GM10266 (cell line): ENCODE results near the gene KATNB1.

Experiments
- DNase-seq: peaks from one replicate; pipeline ENCODE4 v3.0.0; 2012; ENCODE audit errors: extremely low spot score
- CTCF ChIP-seq: IDR thresholded peaks from 2 replicates; pipeline ENCODE4 v1.5.1; 2012; ENCODE audit warnings: mild to moderate bottlenecking, low read depth; ENCODE audit not compliant: control insufficient read depth, insufficient read depth; ENCODE audit errors: missing control alignments

The KATNB1 gene

GRCh38 chr16:57735755-57736418 is at the start of gene KATNB1:
Gene KATNB1 (plus strand): TSS chr16:57735770. CDS start chr16:57737244, 1,474 bp downstream.
- no peak for DNase-seq
- TF ChIP-seq CTCF = no peak

GRCh38 chr16:57686577-57686976 is 49.0 kb upstream of the KATNB1 start:
- no peak for DNase-seq
- no peak for TF ChIP-seq CTCF

- no peak for DNase-seq
These were observed 48.1 kb upstream of the KATNB1 start for GRCh38 chr16:57687363-57687929.

GRCh38 chr16:57688487-57688986 is 47.0 kb upstream of the KATNB1 start:
- TF ChIP-seq CTCF = no peak

More at GRCh38 chr16:57687363-57687929, 48.1 kb upstream of the KATNB1 start:
- TF ChIP-seq CTCF = no peak

GRCh38 chr16:57688987-57689761 is 46.4 kb upstream of the KATNB1 start:
- no peak for TF ChIP-seq CTCF
- DNase-seq = no peak

More at GRCh38 chr16:57688487-57688986, 47.0 kb upstream of the KATNB1 start:
- no peak for DNase-seq

- TF ChIP-seq CTCF = no peak
- DNase-seq = peak; percentile 74
These were observed 45.6 kb upstream of the KATNB1 start for GRCh38 chr16:57689762-57690558.
